HepG2 (cell line): ENCODE data around the gene CKAP2L. TPM values are rescaled to one million over a fixed set of nuclear protein-coding genes. Genes with fewer than 3 reads are reported as not detected.

Experiments used
- CBFB ChIP-seq: sonication (generic); formaldehyde crosslinking; IDR thresholded peaks from 2 replicates; pipeline ENCODE4 v1.4.0; 2020; ENCODE audit warnings: missing genetic modification reagents
- DNMT1 ChIP-seq: sonication (generic); formaldehyde crosslinking; IDR thresholded peaks from 2 replicates; pipeline ENCODE4 v1.5.1; 2020; ENCODE audit warnings: mild to moderate bottlenecking, missing genetic modification reagents
- MED1 ChIP-seq: sonication (generic); formaldehyde crosslinking; IDR thresholded peaks from 2 replicates; pipeline ENCODE4 v1.4.0; 2020; ENCODE audit warnings: missing genetic modification reagents
- NFYB ChIP-seq: sonication (generic); formaldehyde crosslinking; IDR thresholded peaks from 2 replicates; pipeline ENCODE4 v1.4.0; 2020; ENCODE audit warnings: missing genetic modification reagents
- PHF8 ChIP-seq: sonication (generic); formaldehyde crosslinking; IDR thresholded peaks from 2 replicates; pipeline ENCODE4 v1.5.0; 2020; ENCODE audit warnings: missing genetic modification reagents
- PRDM15 ChIP-seq: sonication (generic); formaldehyde crosslinking; IDR thresholded peaks from 2 replicates; pipeline ENCODE4 v1.4.0; 2020; ENCODE audit warnings: missing genetic modification reagents
- ZC3H4 ChIP-seq: sonication (generic); formaldehyde crosslinking; IDR thresholded peaks from 2 replicates; pipeline ENCODE4 v1.4.0; 2020; ENCODE audit warnings: missing genetic modification reagents, borderline replicate concordance
- ZNF260 ChIP-seq: sonication (generic); formaldehyde crosslinking; IDR thresholded peaks from 2 replicates; pipeline ENCODE4 v1.4.0; 2020; ENCODE audit warnings: missing genetic modification reagents, low read depth, mild to moderate bottlenecking, borderline replicate concordance
- ZNF281 ChIP-seq: sonication (generic); formaldehyde crosslinking; IDR thresholded peaks from 2 replicates; pipeline ENCODE4 v1.4.0; 2020; ENCODE audit warnings: missing genetic modification reagents, borderline replicate concordance
- ZSCAN9 ChIP-seq: IDR thresholded peaks from 2 replicates; pipeline ENCODE4 v1.6.1; 2016; ENCODE audit warnings: borderline replicate concordance
- polyA plus RNA-seq, 8 experiments: library from polyadenylated mRNA; depleted of rRNA in 3 of 8; stranded (reverse) in 7 of 8; unstranded in 1 of 8; fragments of >200 nt; fragmentation: Illumina TruSeq in 4 of 8; extraction: Trizol in 4 of 8; gene quantifications; 2 replicates each; pipeline versions ENCODE4 v1.2.1 to v1.2.3, GENCODE V29; 2011 to 2016; ENCODE audit warnings: low read depth in 4 of 8, missing spikeins in 1 of 8, mixed read lengths in 1 of 8; ENCODE audit not compliant: insufficient read depth in 1 of 8
- total RNA-seq, 5 experiments: library from RNA; depleted of rRNA; stranded (reverse); fragments of >200 nt; fragmentation: Illumina TruSeq; extraction: Trizol; gene quantifications; 2 replicates each; pipeline ENCODE4 v1.2.3, GENCODE V29; 2016; ENCODE audit warnings: low read depth in 1 of 5
- TF ChIP-seq, protein P1 (sequence below): sonication (generic); formaldehyde crosslinking; conservative IDR thresholded peaks from 2 replicates; pipeline ENCODE4 v1.4.0; 2020; ENCODE audit warnings: mild to moderate bottlenecking, missing genetic modification reagents, moderate library complexity
- TF ChIP-seq, protein P2 (sequence below): sonication (generic); formaldehyde crosslinking; IDR thresholded peaks from 2 replicates; pipeline ENCODE4 v1.4.0; 2020; ENCODE audit warnings: mild to moderate bottlenecking, missing genetic modification reagents, borderline replicate concordance
- TF ChIP-seq, protein P3 (sequence below): sonication (generic); formaldehyde crosslinking; IDR thresholded peaks from 2 replicates; pipeline ENCODE4 v1.8.1; 2023; ENCODE audit warnings: mild to moderate bottlenecking, inconsistent platforms, moderate library complexity, missing genetic modification reagents, borderline replicate concordance

Gene CKAP2L
- total and polyA plus RNA-seq, 2 of the 13 experiments (the other 11 are each of a cell fraction or from before 2014, with no cell fraction given): 7.1 to 9.5 TPM

DNA sequence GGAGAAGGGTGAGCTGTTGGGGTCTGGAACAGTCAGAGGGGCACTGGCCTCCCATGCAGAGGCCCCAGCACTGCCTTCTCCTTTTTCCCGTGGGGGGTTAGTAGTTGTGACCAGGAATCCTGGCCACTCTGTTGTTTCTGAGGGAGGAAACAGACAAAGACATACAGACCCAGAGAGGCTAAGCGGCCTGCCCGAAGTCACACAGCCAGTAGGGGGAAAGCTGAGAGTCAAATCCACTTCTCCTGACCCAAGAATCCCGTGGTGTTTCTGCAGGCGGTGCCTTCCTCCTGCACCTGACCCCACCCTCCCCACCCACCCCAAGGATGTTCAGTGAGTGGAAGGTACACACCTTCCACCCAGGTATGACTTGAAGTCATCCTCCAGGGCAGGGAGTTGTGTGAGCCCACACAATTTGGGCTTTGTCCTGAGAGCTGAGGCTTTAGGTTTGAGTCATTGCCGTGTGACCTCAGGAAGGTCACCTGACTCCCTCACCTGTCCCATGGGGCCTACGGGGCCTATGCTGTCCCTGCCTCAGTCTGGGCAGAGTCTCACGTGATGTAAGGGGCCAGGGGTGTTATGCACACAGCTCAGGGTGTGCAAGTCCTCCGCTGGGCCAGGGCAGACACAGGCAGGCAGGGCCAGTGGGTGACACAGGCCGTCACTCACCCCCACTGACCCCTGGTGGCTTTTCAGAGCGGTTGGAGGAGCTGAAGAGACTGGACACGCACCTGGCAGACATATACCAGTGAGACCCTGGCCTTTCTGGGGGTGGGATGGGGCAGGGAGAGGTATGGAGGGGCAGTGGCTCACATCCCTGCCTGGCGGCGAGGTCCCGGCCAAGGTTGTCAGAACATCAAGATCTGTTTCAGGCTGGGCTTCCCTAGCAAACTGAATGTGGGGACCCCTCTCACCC lies 38.6 kb downstream of the CKAP2L start (continued):
- TF ChIP-seq, protein P1, sequence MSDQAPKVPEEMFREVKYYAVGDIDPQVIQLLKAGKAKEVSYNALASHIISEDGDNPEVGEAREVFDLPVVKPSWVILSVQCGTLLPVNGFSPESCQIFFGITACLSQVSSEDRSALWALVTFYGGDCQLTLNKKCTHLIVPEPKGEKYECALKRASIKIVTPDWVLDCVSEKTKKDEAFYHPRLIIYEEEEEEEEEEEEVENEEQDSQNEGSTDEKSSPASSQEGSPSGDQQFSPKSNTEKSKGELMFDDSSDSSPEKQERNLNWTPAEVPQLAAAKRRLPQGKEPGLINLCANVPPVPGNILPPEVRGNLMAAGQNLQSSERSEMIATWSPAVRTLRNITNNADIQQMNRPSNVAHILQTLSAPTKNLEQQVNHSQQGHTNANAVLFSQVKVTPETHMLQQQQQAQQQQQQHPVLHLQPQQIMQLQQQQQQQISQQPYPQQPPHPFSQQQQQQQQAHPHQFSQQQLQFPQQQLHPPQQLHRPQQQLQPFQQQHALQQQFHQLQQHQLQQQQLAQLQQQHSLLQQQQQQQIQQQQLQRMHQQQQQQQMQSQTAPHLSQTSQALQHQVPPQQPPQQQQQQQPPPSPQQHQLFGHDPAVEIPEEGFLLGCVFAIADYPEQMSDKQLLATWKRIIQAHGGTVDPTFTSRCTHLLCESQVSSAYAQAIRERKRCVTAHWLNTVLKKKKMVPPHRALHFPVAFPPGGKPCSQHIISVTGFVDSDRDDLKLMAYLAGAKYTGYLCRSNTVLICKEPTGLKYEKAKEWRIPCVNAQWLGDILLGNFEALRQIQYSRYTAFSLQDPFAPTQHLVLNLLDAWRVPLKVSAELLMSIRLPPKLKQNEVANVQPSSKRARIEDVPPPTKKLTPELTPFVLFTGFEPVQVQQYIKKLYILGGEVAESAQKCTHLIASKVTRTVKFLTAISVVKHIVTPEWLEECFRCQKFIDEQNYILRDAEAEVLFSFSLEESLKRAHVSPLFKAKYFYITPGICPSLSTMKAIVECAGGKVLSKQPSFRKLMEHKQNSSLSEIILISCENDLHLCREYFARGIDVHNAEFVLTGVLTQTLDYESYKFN (CRISPR knock-in tag): 0 out of 2 replicates have a peak, but pooled peaks have one; percentile 15
- TF ChIP-seq ZC3H4 (CRISPR knock-in tag) (0 out of 2 replicates have a peak, but pooled peaks have one; percentile 28), PRDM15 (CRISPR knock-in tag) (no peak), DNMT1 (CRISPR knock-in tag) (no peak), ZNF281 (CRISPR knock-in tag) (0 out of 2 replicates have a peak, but pooled peaks have one; percentile 17), CBFB (CRISPR knock-in tag) (peak; percentile 55; the same call in 1 of the 2 replicates), PHF8 (CRISPR knock-in tag) (peak; percentile 5; the same call in 1 of the 2 replicates), MED1 (CRISPR knock-in tag) (peak; percentile 22; the same call in 1 of the 2 replicates), ZSCAN9 (CRISPR knock-in tag) (no peak), ZNF260 (CRISPR knock-in tag) (0 out of 2 replicates have a peak, but pooled peaks have one; percentile 31), NFYB (CRISPR knock-in tag) (no peak)
- TF ChIP-seq, protein P2, sequence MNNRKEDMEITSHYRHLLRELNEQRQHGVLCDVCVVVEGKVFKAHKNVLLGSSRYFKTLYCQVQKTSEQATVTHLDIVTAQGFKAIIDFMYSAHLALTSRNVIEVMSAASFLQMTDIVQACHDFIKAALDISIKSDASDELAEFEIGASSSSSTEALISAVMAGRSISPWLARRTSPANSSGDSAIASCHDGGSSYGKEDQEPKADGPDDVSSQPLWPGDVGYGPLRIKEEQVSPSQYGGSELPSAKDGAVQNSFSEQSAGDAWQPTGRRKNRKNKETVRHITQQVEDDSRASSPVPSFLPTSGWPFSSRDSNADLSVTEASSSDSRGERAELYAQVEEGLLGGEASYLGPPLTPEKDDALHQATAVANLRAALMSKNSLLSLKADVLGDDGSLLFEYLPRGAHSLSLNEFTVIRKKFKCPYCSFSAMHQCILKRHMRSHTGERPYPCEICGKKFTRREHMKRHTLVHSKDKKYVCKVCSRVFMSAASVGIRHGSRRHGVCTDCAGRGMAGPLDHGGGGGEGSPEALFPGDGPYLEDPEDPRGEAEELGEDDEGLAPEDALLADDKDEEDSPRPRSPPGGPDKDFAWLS (CRISPR knock-in tag): 0 out of 2 replicates have a peak, but pooled peaks have one; percentile 33
- TF ChIP-seq, protein P3, sequence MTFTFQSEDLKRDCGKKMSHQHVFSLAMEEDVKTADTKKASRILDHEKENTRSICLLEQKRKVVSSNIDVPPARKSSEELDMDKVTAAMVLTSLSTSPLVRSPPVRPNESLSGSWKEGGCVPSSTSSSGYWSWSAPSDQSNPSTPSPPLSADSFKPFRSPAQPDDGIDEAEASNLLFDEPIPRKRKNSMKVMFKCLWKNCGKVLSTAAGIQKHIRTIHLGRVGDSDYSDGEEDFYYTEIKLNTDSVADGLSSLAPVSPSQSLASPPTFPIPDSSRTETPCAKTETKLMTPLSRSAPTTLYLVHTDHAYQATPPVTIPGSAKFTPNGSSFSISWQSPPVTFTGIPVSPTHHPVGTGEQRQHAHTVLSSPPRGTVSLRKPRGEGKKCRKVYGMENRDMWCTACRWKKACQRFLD (CRISPR knock-in tag): peak; percentile 31; the same call in 1 of the 2 replicates
